GM18873 (cell line): ENCODE data around the gene ARHGAP9.
"Not testable (repeated sequence)": the region's sequence is repeated elsewhere in the genome, so short reads cannot be mapped to it uniquely, and the experiment has no call there.

Experiments used
- ATAC-seq: cut with Tn5 transposase; IDR thresholded peaks from one replicate; pipeline ENCODE4 v1.9.1; 2021; ENCODE audit warnings: mild to moderate bottlenecking, moderate library complexity, moderate number of reproducible peaks; ENCODE audit not compliant: unreplicated experiment, low FRiP score

The ARHGAP9 gene

DNA sequence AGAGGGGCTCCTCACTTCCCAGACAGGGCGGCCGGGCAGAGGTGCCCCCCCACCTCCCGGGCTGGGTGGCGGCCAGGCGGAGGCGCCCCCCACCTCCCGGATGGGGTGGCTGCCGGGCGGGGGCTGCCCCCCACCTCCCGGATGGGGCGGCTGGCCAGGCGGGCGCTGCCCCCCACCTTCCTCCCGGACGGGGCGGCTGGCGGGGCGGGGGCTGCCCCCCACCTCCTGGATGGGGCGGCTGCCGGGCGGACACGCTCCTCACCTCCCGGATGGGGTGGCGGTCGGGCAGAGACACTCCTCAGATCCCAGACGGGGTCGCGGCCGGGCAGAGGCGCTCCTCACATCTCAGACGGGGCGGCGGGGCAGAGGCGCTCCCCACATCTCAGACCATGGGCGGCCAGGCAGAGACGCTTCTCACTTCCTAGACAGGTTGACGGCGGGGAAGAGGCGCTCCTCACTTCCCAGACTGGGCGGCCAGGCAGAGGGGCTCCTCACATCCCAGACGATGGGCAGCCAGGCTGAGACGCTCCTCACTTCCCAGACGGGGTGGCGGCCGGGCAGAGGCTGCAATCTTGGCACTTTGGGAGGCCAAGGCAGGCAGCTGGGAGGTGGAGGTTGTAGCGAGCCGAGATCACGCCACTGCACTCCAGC is 15.5 kb upstream of the ARHGAP9 start:
- ATAC-seq: not testable (repeated sequence)

- no peak for ATAC-seq
Observed at GRCh38 chr12:57491393-57492280, 12.0 kb upstream of the ARHGAP9 start.

DNA sequence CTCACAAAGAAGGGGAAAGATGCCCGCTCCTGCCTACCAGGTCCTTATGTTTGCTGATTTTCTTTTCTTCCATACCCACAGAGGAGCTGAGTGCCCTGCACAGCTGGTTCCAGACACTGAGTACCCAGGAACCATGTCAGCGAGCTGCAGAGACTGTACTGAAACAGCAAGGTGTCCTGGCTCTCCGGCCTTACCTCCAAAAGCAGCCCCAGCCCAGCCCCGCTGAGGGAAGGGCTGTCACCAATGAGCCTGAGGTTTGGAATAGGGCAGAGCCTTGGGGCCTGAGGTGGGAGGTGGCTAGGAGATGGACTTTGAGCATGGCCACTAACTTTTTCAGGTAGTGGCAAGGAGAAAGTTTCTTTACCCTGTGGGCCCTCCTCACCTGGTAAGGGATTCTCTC is 10.5 kb upstream of the ARHGAP9 start:
- no peak for ATAC-seq

- ATAC-seq: no peak
Observed at GRCh38 chr12:57489157-57489641, 9.5 kb upstream of the ARHGAP9 start.

- ATAC-seq: no peak
Observed at GRCh38 chr12:57488402-57489156, 8.9 kb upstream of the ARHGAP9 start.

GRCh38 chr12:57487597-57488401 is 8.1 kb upstream of the ARHGAP9 start, which contains the start of gene MARS1:
MARS1 (plus strand) TSS chr12:57488068; CDS start chr12:57488091, 23 bp downstream.
- ATAC-seq: peak; percentile 96

DNA sequence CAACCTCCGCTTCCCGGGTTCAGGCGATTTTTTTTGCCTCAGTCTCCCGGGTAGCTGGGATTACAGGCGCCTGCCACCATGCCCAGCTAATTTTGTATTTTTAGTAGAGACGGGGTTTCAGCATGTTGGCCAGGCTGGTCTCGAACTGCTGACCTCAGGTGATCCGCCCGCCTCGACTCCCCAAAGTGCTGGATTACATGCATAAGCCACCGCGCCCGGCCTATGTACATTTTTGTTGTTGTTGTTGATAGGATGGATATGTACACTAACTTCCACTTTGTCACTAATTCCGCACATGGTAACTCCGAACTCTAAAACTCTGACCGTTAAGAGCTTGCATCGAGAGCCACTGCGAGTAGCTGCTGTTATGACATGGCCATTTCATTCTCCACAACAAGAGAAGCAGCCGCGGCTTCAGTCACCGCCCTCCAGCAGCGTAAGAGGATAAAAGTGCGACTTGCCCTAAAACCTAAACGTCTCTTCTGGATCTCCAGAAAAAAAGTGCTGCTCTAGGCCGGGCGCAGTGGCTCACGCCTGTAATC is 7.5 kb upstream of the ARHGAP9 start:
- ATAC-seq: no peak

GRCh38 chr12:57485695-57486094 is 6.0 kb upstream of the ARHGAP9 start:
- no peak for ATAC-seq

GRCh38 chr12:57483466-57483865 is 3.8 kb upstream of the ARHGAP9 start:
- no peak for ATAC-seq

GRCh38 chr12:57481671-57482070 is 2.0 kb upstream of the ARHGAP9 start:
- no peak for ATAC-seq

- ATAC-seq: no peak
Observed at GRCh38 chr12:57479043-57479375, 657 bp downstream of the ARHGAP9 start.

- no peak for ATAC-seq
Observed at GRCh38 chr12:57477710-57478681, 1.7 kb downstream of the ARHGAP9 start.

- no peak for ATAC-seq
Observed at GRCh38 chr12:57476993-57477709, 2.5 kb downstream of the ARHGAP9 start.

DNA sequence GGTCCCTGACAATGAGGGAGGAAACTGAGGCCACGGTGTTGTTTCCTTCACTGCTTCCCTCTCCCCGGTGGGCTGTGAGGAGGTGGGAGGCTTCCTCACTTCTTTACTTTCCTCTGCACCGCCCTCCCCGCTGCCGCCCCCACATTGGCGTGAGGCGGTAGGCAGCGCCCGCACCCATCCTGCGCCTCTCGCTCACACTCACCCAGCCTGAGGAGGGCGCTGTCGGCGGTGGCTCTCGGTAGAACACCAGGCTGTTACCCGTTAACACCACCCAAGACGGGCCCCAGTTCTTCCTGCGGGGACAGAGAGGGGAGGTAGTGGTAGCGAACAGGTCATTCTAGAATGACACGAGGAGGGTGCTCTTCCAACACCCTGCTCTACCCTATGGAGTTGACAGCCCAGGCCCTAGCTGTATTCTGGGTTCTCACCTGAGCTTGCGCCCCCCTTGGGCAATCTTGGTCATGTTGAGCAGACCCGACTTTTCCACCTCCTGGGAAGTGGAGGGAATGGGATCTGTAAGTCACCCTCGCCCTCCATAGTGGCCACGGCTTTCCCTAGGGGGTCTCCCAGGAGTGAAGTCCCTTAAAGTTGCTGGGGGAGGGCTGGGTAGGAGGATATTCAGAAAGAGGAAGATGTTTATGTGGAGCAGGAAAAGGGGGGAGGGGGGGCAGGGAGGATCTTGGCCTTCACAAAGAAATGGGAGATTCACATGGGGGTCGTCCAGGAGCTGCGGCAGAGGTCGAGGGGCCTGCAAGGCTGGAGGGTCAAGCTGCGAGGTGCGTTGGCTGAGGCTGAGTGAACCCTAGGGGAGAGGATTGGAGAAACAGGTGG is 3.3 kb downstream of the ARHGAP9 start:
- no peak for ATAC-seq

- no peak for ATAC-seq
Observed at GRCh38 chr12:57475271-57476161, 4.2 kb downstream of the ARHGAP9 start.

- no peak for ATAC-seq
Observed at GRCh38 chr12:57474862-57475261, 4.8 kb downstream of the ARHGAP9 start.
